OCI-M2 (cell line): Measurements from ENCODE around the gene ALG12.
A peak's percentile ranks its signal among the peaks of the same experiment; 100 is the strongest.

Experiments
- DNase-seq: peaks from one replicate; lab custom pipeline; 2025; ENCODE audit not compliant: unreplicated experiment; lab: John Stamatoyannopoulos, UW

The ALG12 gene

DNA sequence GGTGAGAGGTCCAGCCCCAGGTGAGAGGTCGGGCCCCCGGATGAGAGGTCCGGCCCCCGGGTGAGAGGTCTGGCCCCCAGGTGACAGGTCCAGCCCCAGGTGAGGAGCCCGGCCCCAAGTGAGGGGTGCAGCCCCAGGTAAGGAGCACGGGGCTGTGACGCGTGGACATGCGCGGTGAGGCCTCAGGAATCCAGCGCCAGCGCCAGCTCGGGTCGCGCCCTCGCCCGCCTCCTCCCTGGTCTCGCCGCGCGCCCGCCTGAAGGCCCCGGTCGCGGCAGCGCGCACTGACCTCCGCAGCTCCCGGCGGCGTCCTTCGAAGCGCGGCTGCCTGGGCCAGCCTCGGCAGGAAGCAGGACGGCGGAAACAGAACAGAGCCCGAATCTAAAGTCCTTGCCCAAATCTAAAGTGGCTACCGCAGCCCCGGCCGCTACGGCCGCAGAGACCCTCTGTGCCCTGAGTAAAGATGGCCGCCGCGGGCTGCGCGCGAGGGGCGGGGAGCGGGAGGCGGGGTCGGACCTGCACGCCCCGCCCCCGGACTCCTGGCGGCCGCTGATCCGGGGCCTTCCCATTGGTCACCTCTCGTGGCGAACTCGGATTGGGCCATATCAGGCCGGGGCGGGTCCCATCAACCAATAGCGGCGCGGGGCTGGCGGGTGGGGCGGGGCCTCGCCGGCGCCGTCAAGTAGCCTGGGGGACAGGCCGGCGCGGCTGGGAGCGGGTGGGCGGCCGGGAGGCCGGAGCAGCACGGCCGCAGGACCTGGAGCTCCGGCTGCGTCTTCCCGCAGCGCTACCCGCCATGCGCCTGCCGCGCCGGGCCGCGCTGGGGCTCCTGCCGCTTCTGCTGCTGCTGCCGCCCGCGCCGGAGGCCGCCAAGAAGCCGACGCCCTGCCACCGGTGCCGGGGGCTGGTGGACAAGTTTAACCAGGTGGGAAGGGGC, at the start of gene ALG12, which contains the start of gene CRELD2:
Gene ALG12, minus strand, starts transcription at position 465 of the 937 bp plus-strand sequence. CDS start 4,673 bp downstream, outside the sequence.
Gene CRELD2, plus strand, starts transcription at position 661 of the 937 bp plus-strand sequence. Its CDS starts 136 bp downstream, at position 797.
- peak; percentile 44 for DNase-seq

- DNase-seq: no peak
These were observed 49.5 kb upstream of the ALG12 start for GRCh38 chr22:49967706-49968208.

DNA sequence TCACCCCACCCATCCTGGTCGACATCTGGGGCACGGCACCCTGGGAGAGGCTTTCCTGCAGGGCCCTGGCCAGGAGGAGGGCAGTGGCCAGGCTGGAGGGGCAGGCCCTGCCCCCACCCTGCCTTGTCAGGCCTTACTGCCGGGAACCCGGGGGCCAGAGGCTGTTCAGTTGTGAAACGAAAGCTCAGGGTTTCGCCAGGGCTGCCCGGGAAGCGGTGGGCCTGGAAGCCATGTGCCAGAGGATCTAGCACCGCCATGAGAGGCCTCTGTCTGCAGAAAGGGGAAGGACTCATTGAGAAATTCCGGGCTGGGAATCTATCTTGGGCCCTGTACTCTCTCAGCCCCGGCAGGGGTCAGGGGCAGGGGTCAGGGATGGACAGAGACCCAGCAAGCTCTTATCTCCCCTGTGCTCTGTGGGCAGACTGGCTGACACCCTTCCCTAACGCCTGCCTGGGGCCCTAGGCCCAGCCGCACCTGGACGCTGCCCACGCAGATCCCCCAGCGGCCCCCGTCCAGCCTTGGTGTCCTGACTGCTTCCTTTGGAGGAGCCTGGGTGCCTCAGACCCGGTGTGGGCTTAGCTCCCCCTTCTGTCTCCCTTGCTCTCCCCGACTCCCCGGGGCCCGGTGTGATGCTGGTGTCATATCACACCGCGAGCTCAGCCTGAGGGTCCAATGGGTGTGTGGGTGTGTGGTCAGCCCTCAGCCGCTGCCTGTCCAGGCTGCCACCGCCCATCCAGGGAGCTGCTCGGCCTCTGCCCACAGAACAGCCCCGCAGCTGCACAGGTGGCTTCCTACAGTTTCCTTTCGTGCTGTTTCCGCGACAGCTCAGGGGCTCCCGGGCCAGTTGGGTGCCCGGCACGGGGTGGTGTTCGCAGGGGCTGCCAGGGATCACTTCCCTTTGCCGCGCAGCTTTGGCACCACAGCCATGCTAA, 48.8 kb upstream of the ALG12 start:
- DNase-seq: no peak

GRCh38 chr22:49966041-49966773, 48.0 kb upstream of the ALG12 start:
- DNase-seq: no peak

- DNase-seq: no peak
These were observed 47.1 kb upstream of the ALG12 start for GRCh38 chr22:49965091-49966040.

DNA sequence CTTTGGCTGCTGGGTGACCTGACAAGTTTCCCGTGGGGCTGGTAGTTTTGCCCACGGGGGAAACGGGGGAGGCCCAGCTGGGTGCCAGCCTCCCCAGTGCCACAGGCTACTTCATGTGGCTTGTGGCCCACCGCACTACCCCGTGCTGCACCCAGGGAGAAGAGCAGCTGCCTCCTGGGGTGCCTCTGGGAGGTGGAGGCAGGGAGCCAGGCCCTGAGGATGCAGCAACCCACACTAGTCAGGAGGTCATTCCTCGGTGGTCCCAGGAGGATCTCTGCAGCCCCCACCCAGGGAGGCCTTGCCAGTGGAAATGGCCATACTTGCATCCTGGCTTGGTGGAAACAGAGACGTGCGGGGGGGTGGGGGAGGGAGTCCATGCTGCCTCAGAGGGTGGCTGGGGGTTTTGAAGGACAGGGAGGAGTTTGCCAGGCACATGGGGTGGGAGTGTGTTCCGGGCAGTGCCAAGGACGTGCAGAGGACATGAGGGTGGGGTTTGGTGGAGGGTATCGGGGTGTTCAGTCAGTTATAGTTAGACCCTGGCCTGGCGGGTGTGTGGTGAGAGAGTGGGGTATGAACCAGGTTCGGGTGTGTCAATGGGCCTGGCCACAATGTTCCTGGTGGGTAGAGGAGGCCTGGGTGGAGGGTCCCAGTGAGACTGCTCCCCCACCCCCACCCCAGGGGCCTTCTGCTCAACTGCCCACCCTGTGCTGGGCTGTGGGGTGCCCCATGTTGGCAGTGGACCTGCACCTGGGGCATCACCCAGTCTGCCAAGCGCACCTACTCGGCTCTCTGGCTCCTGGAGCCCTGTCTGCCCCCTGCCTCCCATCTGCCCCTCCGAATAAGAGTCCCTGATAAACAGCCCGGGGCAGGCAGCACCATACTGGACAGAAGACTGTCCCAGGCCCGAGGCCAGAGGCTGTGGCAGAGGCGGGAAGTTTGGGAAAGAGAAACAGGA, 46.2 kb upstream of the ALG12 start:
- DNase-seq: no peak

DNA sequence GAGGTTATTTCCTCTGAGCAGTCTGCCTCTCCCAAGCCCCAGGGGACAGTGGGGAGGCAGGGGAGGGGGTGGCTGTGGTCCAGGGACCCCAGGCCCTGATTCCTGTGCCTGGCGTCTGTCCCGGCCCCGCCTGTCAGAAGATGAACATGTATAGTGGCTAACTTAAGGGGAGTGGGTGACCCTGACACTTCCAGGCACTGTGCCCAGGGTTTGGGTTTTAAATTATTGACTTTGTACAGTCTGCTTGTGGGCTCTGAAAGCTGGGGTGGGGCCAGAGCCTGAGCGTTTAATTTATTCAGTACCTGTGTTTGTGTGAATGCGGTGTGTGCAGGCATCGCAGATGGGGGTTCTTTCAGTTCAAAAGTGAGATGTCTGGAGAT, 45.4 kb upstream of the ALG12 start:
- DNase-seq: no peak

DNA sequence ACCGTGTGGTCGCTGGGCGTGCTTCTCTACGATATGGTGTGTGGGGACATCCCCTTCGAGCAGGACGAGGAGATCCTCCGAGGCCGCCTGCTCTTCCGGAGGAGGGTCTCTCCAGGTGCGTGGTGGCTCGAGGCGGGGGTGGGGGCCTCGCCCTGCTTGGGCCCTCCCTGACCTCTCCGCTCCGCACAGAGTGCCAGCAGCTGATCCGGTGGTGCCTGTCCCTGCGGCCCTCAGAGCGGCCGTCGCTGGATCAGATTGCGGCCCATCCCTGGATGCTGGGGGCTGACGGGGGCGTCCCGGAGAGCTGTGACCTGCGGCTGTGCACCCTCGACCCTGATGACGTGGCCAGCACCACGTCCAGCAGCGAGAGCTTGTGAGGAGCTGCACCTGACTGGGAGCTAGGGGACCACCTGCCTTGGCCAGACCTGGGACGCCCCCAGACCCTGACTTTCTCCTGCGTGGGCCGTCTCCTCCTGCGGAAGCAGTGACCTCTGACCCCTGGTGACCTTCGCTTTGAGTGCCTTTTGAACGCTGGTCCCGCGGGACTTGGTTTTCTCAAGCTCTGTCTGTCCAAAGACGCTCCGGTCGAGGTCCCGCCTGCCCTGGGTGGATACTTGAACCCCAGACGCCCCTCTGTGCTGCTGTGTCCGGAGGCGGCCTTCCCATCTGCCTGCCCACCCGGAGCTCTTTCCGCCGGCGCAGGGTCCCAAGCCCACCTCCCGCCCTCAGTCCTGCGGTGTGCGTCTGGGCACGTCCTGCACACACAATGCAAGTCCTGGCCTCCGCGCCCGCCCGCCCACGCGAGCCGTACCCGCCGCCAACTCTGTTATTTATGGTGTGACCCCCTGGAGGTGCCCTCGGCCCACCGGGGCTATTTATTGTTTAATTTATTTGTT, 44.8 kb upstream of the ALG12 start:
- DNase-seq: no peak

DNA sequence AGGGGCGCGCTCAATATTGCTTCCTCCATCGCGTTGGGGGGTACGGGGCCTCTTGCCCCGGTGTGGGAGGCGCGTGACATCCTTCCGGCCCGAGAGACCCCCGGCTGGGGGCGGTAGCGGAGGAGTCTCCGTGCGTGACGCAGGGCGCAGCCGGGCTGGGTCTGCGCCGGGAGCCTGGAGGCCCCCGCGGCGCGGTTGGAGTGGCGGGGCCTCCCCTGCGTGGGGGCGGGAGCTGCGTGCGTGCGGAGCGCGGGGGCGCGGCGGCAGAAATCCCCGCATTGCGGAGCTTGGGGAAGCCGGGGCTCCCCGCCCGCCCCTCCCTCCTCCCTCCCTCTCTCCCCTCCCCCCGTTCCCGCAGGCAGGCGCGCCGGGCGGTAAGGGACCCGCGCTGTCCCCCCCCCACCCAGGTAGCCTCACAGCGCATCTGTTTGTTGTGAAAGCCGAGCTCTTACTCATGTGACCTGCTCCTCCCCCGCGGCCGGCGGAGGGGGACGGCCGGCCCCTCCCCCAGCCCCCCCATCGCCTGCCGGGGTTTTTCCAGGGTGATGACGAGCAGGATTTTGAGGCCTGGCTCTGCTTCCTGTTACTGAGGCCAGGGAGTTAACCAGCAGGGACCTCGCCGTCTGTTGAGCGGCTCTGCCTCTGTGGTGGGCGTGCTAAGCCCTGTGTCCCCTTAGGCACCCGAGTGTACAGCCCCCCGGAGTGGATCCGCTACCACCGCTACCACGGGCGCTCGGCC, 43.9 kb upstream of the ALG12 start:
- no peak for DNase-seq

DNA sequence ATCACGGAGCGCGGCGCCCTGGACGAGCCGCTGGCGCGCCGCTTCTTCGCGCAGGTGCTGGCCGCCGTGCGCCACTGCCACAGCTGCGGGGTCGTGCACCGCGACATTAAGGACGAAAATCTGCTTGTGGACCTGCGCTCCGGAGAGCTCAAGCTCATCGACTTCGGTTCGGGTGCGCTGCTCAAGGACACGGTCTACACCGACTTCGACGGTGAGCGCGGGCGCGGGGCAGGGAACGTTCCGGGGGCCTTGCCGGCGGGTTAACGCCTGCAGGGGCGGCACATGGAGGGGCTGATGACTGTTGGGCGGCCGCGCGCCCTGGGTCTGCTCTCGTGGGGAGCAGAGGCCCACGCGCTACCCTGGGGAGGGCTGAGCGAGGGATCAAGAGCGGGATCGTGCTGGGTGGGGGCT, 43.4 kb upstream of the ALG12 start:
- DNase-seq: no peak

- no peak for DNase-seq
These were observed 42.9 kb upstream of the ALG12 start for GRCh38 chr22:49961005-49961600.

DNA sequence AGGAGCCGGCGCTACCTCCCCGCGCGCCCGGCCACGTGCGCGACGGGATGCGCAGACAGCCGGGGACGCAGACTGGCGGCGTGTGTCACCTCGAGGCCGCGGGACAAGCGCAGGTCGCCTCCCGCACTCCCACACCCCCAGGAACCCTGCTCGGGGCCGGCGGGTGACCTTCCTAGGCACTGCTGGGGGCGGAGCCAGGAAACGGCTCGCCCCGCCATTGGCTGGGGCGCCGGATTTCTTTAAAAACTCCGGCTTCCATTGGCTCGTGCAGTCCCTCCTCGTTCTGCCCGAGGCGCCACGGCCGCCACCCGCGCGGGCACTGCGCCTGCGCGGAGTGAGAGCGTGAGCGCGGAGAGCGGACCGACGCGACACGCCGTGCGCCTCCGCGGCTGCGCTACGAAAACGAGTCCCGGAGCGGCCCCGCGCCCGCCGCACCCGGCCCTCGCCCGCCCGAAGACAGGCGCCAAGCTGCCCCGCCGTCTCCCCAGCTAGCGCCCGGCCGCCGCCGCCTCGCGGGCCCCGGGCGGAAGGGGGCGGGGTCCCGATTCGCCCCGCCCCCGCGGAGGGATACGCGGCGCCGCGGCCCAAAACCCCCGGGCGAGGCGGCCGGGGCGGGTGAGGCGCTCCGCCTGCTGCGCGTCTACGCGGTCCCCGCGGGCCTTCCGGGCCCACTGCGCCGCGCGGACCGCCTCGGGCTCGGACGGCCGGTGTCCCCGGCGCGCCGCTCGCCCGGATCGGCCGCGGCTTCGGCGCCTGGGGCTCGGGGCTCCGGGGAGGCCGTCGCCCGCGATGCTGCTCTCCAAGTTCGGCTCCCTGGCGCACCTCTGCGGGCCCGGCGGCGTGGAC, 42.1 kb upstream of the ALG12 start, which contains the start of gene PIM3:
Gene PIM3, plus strand, starts transcription at position 614 of the 846 bp plus-strand sequence. Its CDS starts 176 bp downstream, at position 790.
- DNase-seq: peak; percentile 51

DNA sequence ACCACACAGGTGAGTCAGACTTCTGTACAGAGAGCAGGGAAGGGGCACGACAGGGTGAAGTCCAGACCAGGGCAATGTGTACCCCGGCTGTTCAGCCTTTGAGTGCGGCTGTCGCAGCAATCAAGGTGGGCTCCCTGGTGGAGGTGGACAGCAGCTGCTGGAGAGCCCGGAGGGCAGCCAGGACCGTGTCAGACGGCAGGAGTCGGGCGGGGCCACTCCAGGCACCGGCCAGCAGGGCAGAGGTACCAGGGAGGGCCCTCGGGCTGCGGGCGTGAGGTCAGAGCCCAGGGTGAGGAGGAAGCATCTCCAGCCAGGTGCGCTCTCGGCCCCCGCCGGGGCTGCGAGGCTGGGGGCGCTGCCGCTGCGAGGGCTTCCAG, 41.5 kb upstream of the ALG12 start:
- no peak for DNase-seq

DNA sequence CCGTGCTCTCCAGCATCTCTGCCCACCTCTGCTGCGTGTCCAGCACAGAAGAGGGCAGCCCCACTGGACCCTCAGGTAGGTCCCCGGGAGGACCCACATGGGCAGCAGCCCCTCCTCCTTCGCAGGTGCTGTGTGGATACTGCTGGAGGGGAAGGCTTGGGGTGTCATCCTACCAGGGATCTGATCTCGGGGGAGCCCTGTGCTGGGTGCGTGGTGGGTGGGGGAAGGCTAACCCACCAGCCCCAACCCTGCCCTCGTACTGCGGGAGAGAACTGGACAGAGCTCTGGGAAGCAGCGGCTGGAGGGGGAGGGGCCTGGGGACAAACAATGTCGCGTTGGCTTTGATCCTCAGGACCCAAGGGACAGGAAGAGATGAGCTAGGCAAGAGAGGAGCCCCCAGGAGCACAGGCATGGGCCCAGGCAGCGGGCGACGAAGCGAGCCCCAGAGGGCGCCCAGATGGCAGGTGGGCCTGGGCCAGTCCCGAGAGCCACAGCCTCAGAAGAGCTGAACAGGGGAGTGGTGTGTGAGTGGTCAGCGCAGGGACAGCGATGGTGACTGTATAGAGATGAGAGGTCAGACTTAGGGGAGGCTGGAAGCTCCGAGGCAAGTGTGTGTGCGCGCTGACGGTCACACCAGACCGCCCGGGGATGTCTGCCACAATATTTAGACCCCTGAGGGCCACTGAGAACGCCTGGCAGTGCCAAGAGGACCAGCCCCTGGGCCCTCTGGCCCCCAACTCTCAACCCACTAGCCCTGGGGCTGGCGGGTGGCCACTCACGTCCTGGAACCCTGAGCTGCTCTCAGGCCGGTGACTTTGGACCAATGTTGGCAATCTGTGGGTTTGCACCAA, 40.9 kb upstream of the ALG12 start:
- no peak for DNase-seq
